WTC11 (cell line): Measurements from ENCODE around the gene RBM47. TPM values are rescaled to one million over a fixed set of nuclear protein-coding genes. Genes with fewer than 3 reads are reported as not detected.
"Not testable (repeated sequence)": the region's sequence is repeated elsewhere in the genome, so short reads cannot be mapped to it uniquely, and the experiment has no call there.

Experiments
- ATAC-seq: fragments of 200-7000 bp; cut with Tn5 transposase; 2 replicates; pipeline ENCODE4 v1.10.0; 2021; ENCODE audit warnings: mild to moderate bottlenecking, moderate library complexity
- CTCF ChIA-PET: fragments of 300-600 bp; sonication (Branson Sonifier 250); formaldehyde crosslinking; loops from one replicate; lab custom pipeline; 2021; ENCODE audit warnings: antibody characterized with exemption; lab: Charles Lee
- POLR2A ChIA-PET: fragments of 350-600 bp; sonication (Branson Sonifier 250); formaldehyde crosslinking; loops from one replicate; lab custom pipeline; 2021; ENCODE audit warnings: antibody characterized with exemption; lab: Charles Lee
- DNase-seq: peaks from one replicate; pipeline ENCODE4 v3.0.0; 2021; ENCODE audit warnings: low spot score
- H3K27ac Mint-ChIP-seq: 2 replicates; pipeline ENCODE4 v1.8.0; 2021; ENCODE audit warnings: mixed read lengths
- H3K27me3 Mint-ChIP-seq: 2 replicates; pipeline ENCODE4 v1.8.0; 2021; ENCODE audit warnings: low read depth, mild to moderate bottlenecking, moderate library complexity, mixed read lengths
- H3K36me3 Mint-ChIP-seq: 2 replicates; pipeline ENCODE4 v1.8.0; 2021; ENCODE audit warnings: mixed read lengths
- H3K4me1 Mint-ChIP-seq: 2 replicates; pipeline ENCODE4 v1.8.0; 2022; ENCODE audit warnings: mixed read lengths
- H3K4me3 Mint-ChIP-seq: 2 replicates; pipeline ENCODE4 v1.8.0; 2021; ENCODE audit warnings: mild to moderate bottlenecking, moderate library complexity, mixed read lengths
- H3K9me3 Mint-ChIP-seq: 2 replicates; pipeline ENCODE4 v1.8.0; 2021; ENCODE audit warnings: mixed read lengths
- CREM ChIP-seq: sonication (generic); formaldehyde crosslinking; IDR thresholded peaks from 2 replicates; pipeline ENCODE4 v1.8.1; 2022; ENCODE audit warnings: mild to moderate bottlenecking, missing genetic modification reagents, moderate library complexity
- CTCF ChIP-seq: fragments of 200-600 bp; IDR thresholded peaks from 2 replicates; pipeline ENCODE4 v1.8.0; 2022; ENCODE audit warnings: antibody characterized with exemption
- ELF4 ChIP-seq: sonication (generic); formaldehyde crosslinking; IDR thresholded peaks from 2 replicates; pipeline ENCODE4 v1.8.1; 2022; ENCODE audit warnings: low read depth, mild to moderate bottlenecking, moderate library complexity, missing genetic modification reagents
- ETV6 ChIP-seq: sonication (generic); formaldehyde crosslinking; IDR thresholded peaks from 2 replicates; pipeline ENCODE4 v1.8.1; 2022; ENCODE audit warnings: mild to moderate bottlenecking, missing genetic modification reagents
- FOXP4 ChIP-seq: sonication (generic); formaldehyde crosslinking; IDR thresholded peaks from 2 replicates; pipeline ENCODE4 v1.8.0; 2022; ENCODE audit warnings: mild to moderate bottlenecking, missing genetic modification reagents
- GABPB1 ChIP-seq: sonication (generic); formaldehyde crosslinking; IDR thresholded peaks from 2 replicates; pipeline ENCODE4 v1.8.1; 2023; ENCODE audit warnings: mild to moderate bottlenecking, missing genetic modification reagents
- HMGXB4 ChIP-seq: sonication (generic); formaldehyde crosslinking; IDR thresholded peaks from 2 replicates; pipeline ENCODE4 v1.8.1; 2023; ENCODE audit warnings: mild to moderate bottlenecking, moderate library complexity, missing genetic modification reagents
- PREB ChIP-seq: sonication (generic); formaldehyde crosslinking; IDR thresholded peaks from 2 replicates; pipeline ENCODE4 v1.8.1; 2022; ENCODE audit warnings: mild to moderate bottlenecking, missing genetic modification reagents, moderate library complexity, borderline replicate concordance
- RELA ChIP-seq: sonication (generic); formaldehyde crosslinking; IDR thresholded peaks from 2 replicates; pipeline ENCODE4 v1.8.1; 2022; ENCODE audit warnings: missing genetic modification reagents, mild to moderate bottlenecking, borderline replicate concordance
- TEAD1 ChIP-seq: sonication (generic); formaldehyde crosslinking; IDR thresholded peaks from 2 replicates; pipeline ENCODE4 v1.8.0; 2022; ENCODE audit warnings: mild to moderate bottlenecking, missing genetic modification reagents
- ZBTB43 ChIP-seq: sonication (generic); formaldehyde crosslinking; IDR thresholded peaks from 2 replicates; pipeline ENCODE4 v1.8.1; 2023; ENCODE audit warnings: mild to moderate bottlenecking, missing genetic modification reagents
- ZNF121 ChIP-seq: sonication (generic); formaldehyde crosslinking; IDR thresholded peaks from 2 replicates; pipeline ENCODE4 v1.8.0; 2023; ENCODE audit warnings: missing genetic modification reagents
- ZNF232 ChIP-seq: sonication (generic); formaldehyde crosslinking; IDR thresholded peaks from 2 replicates; pipeline ENCODE4 v1.8.0; 2022; ENCODE audit warnings: mild to moderate bottlenecking, missing genetic modification reagents
- ZNF396 ChIP-seq: fragments of 250-450 bp; sonication (Bioruptor Pico); IDR thresholded peaks from 2 replicates; pipeline ENCODE4 v1.8.0; 2021; ENCODE audit warnings: mild to moderate bottlenecking, moderate library complexity, borderline replicate concordance
- ZNF532 ChIP-seq: fragments of 250-450 bp; sonication (Bioruptor Pico); IDR thresholded peaks from 2 replicates; pipeline ENCODE4 v1.9.0; 2021; ENCODE audit warnings: mild to moderate bottlenecking, borderline replicate concordance
- ZSCAN18 ChIP-seq: fragments of 250-450 bp; sonication (Bioruptor Pico); IDR thresholded peaks from 2 replicates; pipeline ENCODE4 v2.1.2; 2022; ENCODE audit warnings: mild to moderate bottlenecking, moderate library complexity
- total RNA-seq: library from RNA; stranded (reverse); gene quantifications from 3 replicates; pipeline ENCODE4 v1.2.3, GENCODE V29; 2021

RBM47 gene
- total RNA-seq, 1 experiment from 2014 or later = 97.9 TPM

GRCh38 chr4:40552536-40552935 lies 77.1 kb downstream of the RBM47 start:
- Mint-ChIP-seq H3K27me3 (no peaks in the 10 kb centered on the region), H3K9me3 (no peaks in the 10 kb centered on the region), H3K36me3 (peaks cover 20% of the 10 kb centered on the region), H3K4me3 (no peak overlapping the region), H3K27ac (peak overlapping the region; percentile 40), H3K4me1 (peaks cover 54% of the 10 kb centered on the region)
- ATAC-seq = peak; percentile 81
- POLR2A ChIA-PET = interaction anchor here (0.6 kb wide), 1 partner anchor 27 kb away, joined by 3 read pairs; no protein-coding TSS in a partner anchor
- DNase-seq = peak; percentile 20
- TF ChIP-seq ETV6 (CRISPR knock-in tag) (no peak), TEAD1 (CRISPR knock-in tag) (no peak), FOXP4 (CRISPR knock-in tag) (no peak)
- CTCF ChIA-PET = interaction anchor here (0.6 to 1.4 kb wide), 3 partner anchors 28 to 236 kb away, joined by 3 to 5 read pairs (median 3); no protein-coding TSS in a partner anchor

GRCh38 chr4:40551568-40552136 lies 78.0 kb downstream of the RBM47 start:
- not testable (repeated sequence) for H3K4me3 Mint-ChIP-seq, ATAC-seq

GRCh38 chr4:40550948-40551462 lies 78.7 kb downstream of the RBM47 start:
- no peaks in the 10 kb centered on the region for H3K9me3 Mint-ChIP-seq
- CTCF ChIA-PET = interaction anchor here (0.6 to 0.9 kb wide), 2 partner anchors 36 to 1369 kb away, joined by 3 read pairs; no protein-coding TSS in a partner anchor
- peaks cover 53% of the 10 kb centered on the region for H3K4me1 Mint-ChIP-seq
- H3K27me3 Mint-ChIP-seq = no peaks in the 10 kb centered on the region
- peaks cover 30% of the 10 kb centered on the region for H3K36me3 Mint-ChIP-seq
- H3K4me3 Mint-ChIP-seq = no peak overlapping the region
- H3K27ac Mint-ChIP-seq = peak overlapping the region; percentile 87
- DNase-seq (no peak), ATAC-seq (peak; percentile 9)
- POLR2A ChIA-PET = interaction anchor here (0.7 kb wide), 2 partner anchors 30 to 556 kb away, joined by 3 to 4 read pairs; no protein-coding TSS in a partner anchor
- no peak for TF ChIP-seq ELF4 (CRISPR knock-in tag)
- TF ChIP-seq RELA (CRISPR knock-in tag) = no peak
- TF ChIP-seq ZNF396 (CRISPR knock-in tag) = no peak
- no peak for TF ChIP-seq PREB (CRISPR knock-in tag)
- TF ChIP-seq HMGXB4 (CRISPR knock-in tag) = no peak
- TF ChIP-seq CTCF = no peak
- TF ChIP-seq ZNF532 (CRISPR knock-in tag) = no peak
- no peak for TF ChIP-seq GABPB1
- no peak for TF ChIP-seq CREM (CRISPR knock-in tag)
- TF ChIP-seq ZSCAN18 (CRISPR knock-in tag) = no peak
- no peak for TF ChIP-seq ZNF232 (CRISPR knock-in tag)
- TF ChIP-seq ZBTB43 (CRISPR knock-in tag) = no peak

More at GRCh38 chr4:40551568-40552136, 78.0 kb downstream of the RBM47 start:
- H3K27me3 Mint-ChIP-seq, DNase-seq, CTCF ChIA-PET, POLR2A ChIA-PET, H3K9me3 Mint-ChIP-seq: not testable (repeated sequence)
- peaks cover 54% of the 10 kb centered on the region for H3K4me1 Mint-ChIP-seq
- H3K36me3 Mint-ChIP-seq = peaks cover 26% of the 10 kb centered on the region
- peak; percentile 75 for TF ChIP-seq ZNF121 (CRISPR knock-in tag)
- H3K27ac Mint-ChIP-seq = peak overlapping the region; percentile 87
